ENCODE results near the gene GTPBP6.
A peak's percentile ranks its signal among the peaks of the same experiment; 100 is the strongest.

GTPBP6 gene

GRCh38 chrX:318739-319578, at the start of gene GTPBP6:
TSS of gene GTPBP6 (minus strand) at chrX:318796. CDS start at chrX:318787, 9 bp downstream.
- H3K27me3 Mint-ChIP-seq, result no peaks in the 10 kb centered on the region
- no peaks in the 10 kb centered on the region for H3K9me3 Mint-ChIP-seq
- H3K4me1 Mint-ChIP-seq, result peaks cover 24% of the 10 kb centered on the region
- no peaks in the 10 kb centered on the region for H3K36me3 Mint-ChIP-seq
- H3K27ac Mint-ChIP-seq, result peak within 1 kb of the TSS; percentile 92
- peak within 1 kb of the TSS; percentile 87 for H3K4me3 Mint-ChIP-seq

GRCh38 chrX:367866-368265, 49.3 kb upstream of the GTPBP6 start:
- H3K27me3 Mint-ChIP-seq, result peaks cover 11% of the 10 kb centered on the region

DNA sequence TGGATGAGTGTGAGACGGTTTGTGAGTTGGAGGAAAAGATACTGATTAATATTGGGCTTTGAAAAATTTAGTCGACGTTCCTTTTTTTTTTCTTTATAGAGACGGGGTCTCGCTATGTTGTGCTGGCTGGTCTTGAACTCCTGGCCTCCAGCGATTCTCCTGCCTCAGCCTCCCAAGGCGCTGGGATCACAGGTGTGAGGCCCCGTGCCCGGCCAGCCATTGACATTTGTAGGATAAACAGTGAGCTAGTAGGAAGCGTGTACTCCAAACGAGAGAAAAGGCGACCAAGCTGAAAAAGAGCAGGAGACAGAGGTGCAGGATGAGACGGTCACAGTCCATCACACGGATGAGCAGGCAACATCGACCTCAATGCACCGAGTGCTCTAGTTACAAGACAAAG, 48.8 kb upstream of the GTPBP6 start:
- Mint-ChIP-seq H3K4me1 (peaks cover 20% of the 10 kb centered on the region), H3K27me3 (peaks cover 9% of the 10 kb centered on the region), H3K36me3 (peaks cover 4% of the 10 kb centered on the region), H3K27ac (no peak overlapping the region), H3K9me3 (no peaks in the 10 kb centered on the region), H3K4me3 (no peak overlapping the region)

More at GRCh38 chrX:367866-368265, 49.3 kb upstream of the GTPBP6 start:
- Mint-ChIP-seq H3K27ac (no peak overlapping the region), H3K4me1 (peaks cover 22% of the 10 kb centered on the region), H3K4me3 (no peak overlapping the region), H3K36me3 (peaks cover 3% of the 10 kb centered on the region), H3K9me3 (no peaks in the 10 kb centered on the region)

DNA sequence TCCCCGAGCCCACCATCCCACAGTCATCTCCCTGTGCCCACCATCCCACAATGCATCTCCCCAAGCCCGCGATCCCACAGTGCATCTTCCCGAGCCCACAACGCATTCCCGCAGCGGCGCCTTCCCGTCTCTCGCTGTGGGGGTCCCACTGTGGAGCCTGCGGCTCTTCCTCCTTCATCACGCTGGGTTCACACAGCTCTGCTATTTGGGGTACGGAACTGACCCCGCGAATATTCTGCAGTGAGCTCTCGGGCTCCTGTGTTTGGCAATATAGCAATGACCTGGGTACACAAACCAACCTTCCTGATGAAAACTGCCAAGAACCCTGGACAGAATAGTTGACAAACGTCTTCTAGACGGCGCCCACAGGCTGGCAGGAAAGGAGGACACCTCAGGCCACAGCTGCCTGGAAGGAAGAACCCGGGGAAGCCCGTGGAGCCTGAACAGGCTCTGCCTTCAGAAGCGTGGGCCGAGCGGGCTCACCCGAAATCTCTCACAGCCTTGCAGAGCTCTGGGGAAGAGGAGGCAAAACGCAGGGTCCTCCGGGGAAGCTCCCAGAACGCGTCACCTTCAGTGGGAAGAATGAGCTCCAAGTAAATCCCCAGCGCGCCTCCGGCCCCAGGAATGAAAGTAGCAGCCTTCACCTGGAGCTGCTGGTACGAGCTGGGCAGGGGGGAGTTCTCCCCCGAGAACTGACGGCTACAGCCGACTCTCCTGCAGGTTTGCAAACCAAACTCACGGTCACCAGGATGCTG, 45.2 kb upstream of the GTPBP6 start:
- no peak overlapping the region for H3K27ac Mint-ChIP-seq
- peaks cover 8% of the 10 kb centered on the region for H3K4me1 Mint-ChIP-seq
- H3K9me3 Mint-ChIP-seq, result no peaks in the 10 kb centered on the region
- H3K36me3 Mint-ChIP-seq, result peaks cover 15% of the 10 kb centered on the region
- no peak overlapping the region for H3K4me3 Mint-ChIP-seq
- no peaks in the 10 kb centered on the region for H3K27me3 Mint-ChIP-seq

DNA sequence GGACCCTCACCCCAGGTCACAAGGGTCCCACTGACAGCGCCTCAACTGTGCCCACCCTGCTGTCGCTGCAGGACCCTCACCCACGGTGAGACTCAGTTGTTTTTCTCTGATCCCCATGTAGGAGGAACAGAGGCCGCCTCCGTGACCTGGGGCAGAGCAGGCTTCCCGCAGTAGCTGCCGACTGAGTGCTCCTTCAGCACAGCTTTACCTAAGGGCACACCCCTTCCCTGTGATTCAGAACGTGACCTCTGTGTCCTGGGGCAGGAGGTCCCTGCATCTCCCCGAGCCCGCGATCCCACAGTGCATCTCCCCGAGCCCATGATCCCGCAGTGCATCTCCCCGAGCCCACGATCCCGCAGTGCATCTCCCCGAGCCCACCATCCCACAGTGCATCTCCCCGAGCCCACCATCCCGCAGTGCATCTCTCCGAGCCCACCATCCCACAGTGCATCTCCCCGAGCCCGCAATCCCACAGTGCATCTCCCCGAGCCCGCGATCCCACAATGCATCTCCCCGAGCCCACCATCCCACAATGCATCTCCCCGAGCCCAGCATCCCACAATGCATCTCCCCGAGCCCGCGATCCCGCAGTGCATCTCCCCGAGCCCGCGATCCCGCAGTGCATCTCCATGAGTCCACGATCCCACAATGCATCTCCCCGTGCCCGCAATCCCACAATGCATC, 44.5 kb upstream of the GTPBP6 start:
- no peaks in the 10 kb centered on the region for H3K27me3 Mint-ChIP-seq
- peaks cover 8% of the 10 kb centered on the region for H3K4me1 Mint-ChIP-seq
- H3K9me3 Mint-ChIP-seq, result no peaks in the 10 kb centered on the region
- H3K27ac Mint-ChIP-seq, result no peak overlapping the region
- peaks cover 17% of the 10 kb centered on the region for H3K36me3 Mint-ChIP-seq
- no peak overlapping the region for H3K4me3 Mint-ChIP-seq

GRCh38 chrX:362351-362750, 43.8 kb upstream of the GTPBP6 start:
- no peaks in the 10 kb centered on the region for H3K27me3 Mint-ChIP-seq
- H3K36me3 Mint-ChIP-seq, result peaks cover 21% of the 10 kb centered on the region
- H3K9me3 Mint-ChIP-seq, result peaks cover 4% of the 10 kb centered on the region
- no peak overlapping the region for H3K27ac Mint-ChIP-seq
- H3K4me3 Mint-ChIP-seq, result no peak overlapping the region
- H3K4me1 Mint-ChIP-seq, result peaks cover 9% of the 10 kb centered on the region

DNA sequence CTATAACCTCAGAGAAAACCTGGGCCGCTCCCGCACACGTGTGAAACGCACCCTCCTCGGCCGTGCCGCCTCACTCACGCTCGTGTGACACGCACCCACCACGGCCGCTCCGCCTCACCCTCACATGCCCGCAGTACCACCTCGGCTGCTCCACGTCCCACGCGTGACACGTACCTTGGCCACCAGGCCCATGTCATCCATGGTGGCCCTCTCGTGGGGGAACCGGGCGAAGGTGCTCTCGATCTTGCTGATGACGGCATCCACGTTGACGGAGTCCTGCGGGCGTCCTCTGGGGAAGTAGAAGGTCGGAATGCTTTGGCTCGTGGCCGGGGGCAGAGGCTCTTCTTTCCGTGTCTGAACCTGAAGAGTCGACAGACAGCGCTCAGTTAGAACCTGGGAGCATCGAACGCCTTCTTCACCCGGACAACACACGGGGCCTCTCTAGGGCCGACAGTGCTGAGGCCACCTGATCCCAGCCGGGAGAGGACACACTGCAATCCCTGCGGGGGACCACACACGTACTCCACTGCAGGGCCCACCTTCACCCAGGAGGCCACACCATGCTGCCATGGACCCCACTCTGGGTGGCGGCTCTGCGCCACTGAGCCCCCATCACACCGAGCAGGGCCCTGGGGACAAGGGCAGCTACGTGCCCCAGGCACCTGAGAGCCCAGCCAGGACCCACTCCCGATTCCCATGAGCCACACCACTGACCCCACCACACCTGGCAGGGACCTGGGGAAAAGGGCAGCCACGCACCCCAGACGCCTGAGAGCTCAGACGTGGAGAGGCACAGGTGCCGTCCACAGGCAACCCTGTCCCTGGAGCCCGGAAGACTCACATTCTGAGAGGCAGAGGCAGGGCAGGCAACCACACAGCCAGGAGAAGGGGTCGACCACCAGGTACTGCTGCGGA, 42.9 kb upstream of the GTPBP6 start:
- H3K27ac Mint-ChIP-seq, result peak overlapping the region; percentile 23
- no peak overlapping the region for H3K4me3 Mint-ChIP-seq
- peaks cover 27% of the 10 kb centered on the region for H3K36me3 Mint-ChIP-seq
- no peaks in the 10 kb centered on the region for H3K27me3 Mint-ChIP-seq
- H3K9me3 Mint-ChIP-seq, result peaks cover 4% of the 10 kb centered on the region
- peaks cover 15% of the 10 kb centered on the region for H3K4me1 Mint-ChIP-seq

DNA sequence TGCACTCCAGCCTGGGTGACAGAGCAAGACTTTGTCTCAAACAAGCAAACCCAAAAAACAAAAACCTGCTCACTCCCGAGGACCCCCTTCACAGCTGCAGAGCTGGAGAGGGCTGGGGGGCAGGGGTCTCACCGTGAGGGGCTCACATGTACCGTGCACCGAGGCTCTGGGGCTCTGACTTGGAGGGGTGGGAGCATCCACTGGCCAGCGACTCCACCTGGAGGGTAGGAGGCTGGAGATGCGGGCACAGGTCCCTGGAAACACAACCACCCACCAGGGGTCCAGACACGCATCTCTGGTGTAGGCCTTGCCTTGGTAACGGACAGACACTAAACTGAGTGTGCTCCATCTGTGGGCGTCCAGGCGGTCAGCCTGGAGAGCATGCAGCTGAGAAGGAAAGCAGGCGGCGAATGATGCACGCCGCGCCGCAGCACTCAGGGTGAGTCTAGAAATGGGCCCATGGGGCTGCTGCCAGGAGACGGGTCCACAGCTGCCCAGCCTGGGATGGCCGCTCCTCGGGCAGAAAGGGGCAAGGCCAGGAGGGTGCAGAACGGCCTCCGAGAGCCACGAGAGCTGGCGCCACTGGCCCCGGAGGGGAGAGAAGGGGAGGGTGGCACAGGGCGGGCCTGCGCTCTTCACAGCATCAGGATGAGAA, 42.0 kb upstream of the GTPBP6 start:
- H3K27ac Mint-ChIP-seq, result no peak overlapping the region
- peaks cover 27% of the 10 kb centered on the region for H3K36me3 Mint-ChIP-seq
- H3K4me1 Mint-ChIP-seq, result peaks cover 21% of the 10 kb centered on the region
- no peaks in the 10 kb centered on the region for H3K27me3 Mint-ChIP-seq
- peaks cover 4% of the 10 kb centered on the region for H3K9me3 Mint-ChIP-seq
- no peak overlapping the region for H3K4me3 Mint-ChIP-seq

GRCh38 chrX:358651-359143, 40.1 kb upstream of the GTPBP6 start:
- H3K36me3 Mint-ChIP-seq, result peaks cover 30% of the 10 kb centered on the region
- no peaks in the 10 kb centered on the region for H3K27me3 Mint-ChIP-seq
- peak overlapping the region; percentile 86 for H3K27ac Mint-ChIP-seq
- no peak overlapping the region for H3K4me3 Mint-ChIP-seq
- peaks cover 23% of the 10 kb centered on the region for H3K4me1 Mint-ChIP-seq
- peaks cover 4% of the 10 kb centered on the region for H3K9me3 Mint-ChIP-seq

DNA sequence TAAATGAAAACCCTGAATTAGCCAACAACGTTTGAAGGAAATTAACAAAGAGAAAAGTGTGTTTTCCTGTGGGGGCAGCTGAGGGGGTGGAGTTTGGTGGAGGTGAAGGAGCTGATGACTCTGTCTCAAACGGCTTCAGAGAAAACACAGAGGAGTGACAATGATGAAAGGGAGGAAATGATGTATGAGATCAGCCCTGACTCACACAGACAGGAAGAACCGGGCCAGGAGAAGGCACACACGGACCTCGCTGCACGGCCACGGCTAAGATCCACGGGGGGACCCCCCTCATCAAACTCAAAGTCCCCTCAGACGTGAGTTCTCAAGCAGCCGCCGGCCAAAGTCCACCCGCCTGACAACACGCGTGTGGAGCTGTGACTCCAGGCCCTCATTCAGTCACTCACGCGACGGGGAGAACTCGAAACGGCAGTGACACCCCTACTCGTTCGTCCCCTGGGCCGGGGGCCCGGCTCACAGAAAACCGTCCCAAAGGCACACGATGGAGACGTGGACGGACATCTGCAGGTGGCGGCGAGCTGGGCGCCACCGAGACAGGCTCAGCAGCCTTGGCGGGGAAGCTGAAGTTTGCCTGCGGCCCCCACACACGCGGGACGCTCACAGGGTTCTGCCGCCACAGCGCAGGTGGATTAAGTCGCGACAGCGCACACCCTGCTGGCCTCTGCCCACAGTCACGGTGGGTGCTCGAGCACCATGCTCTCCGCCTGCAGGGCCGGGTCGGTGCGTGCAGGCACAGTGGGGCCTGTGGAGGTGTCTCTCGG, 39.3 kb upstream of the GTPBP6 start:
- peak overlapping the region; percentile 76 for H3K27ac Mint-ChIP-seq
- H3K4me1 Mint-ChIP-seq, result peaks cover 23% of the 10 kb centered on the region
- peaks cover 29% of the 10 kb centered on the region for H3K36me3 Mint-ChIP-seq
- peak overlapping the region; percentile 40 for H3K4me3 Mint-ChIP-seq
- no peaks in the 10 kb centered on the region for H3K27me3 Mint-ChIP-seq
- H3K9me3 Mint-ChIP-seq, result peaks cover 4% of the 10 kb centered on the region

- peaks cover 4% of the 10 kb centered on the region for H3K9me3 Mint-ChIP-seq
- peaks cover 27% of the 10 kb centered on the region for H3K36me3 Mint-ChIP-seq
- H3K4me1 Mint-ChIP-seq, result peaks cover 23% of the 10 kb centered on the region
- H3K4me3 Mint-ChIP-seq, result peak overlapping the region; percentile 40
- no peaks in the 10 kb centered on the region for H3K27me3 Mint-ChIP-seq
- peak overlapping the region; percentile 76 for H3K27ac Mint-ChIP-seq
Observed at GRCh38 chrX:357035-357692, 38.6 kb upstream of the GTPBP6 start.

DNA sequence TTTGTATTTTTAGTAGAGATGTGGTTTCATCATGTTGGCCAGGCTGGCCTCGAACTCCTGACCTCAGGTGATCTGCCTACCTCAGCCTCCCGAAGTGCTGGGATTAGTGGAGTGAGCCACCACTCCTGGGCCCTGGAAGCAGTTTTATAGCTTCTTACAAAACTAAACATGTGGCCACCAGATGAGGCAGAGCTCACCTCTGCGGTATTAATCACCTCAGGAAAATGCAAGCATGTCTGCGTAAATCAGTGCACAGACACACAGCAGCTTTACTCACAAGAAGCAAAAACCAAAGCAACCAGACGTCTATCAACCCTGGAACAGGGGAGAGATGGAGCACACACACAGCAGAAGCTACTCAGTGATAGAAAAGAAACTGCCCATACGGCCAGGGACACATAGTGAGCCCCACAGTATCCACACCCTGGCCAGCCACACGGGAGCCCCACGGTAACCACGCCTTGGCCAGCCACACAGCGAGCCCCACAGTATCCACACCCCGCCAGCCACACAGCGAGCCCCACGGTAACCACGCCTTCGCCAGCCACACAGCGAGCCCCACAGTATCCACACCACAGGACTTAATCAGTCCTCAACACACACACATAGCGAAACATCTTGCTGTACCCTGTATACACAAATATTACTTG, 37.9 kb upstream of the GTPBP6 start:
- H3K27me3 Mint-ChIP-seq, result no peaks in the 10 kb centered on the region
- H3K9me3 Mint-ChIP-seq, result peaks cover 4% of the 10 kb centered on the region
- peaks cover 26% of the 10 kb centered on the region for H3K36me3 Mint-ChIP-seq
- peak overlapping the region; percentile 30 for H3K4me3 Mint-ChIP-seq
- H3K27ac Mint-ChIP-seq, result peak overlapping the region; percentile 76
- H3K4me1 Mint-ChIP-seq, result peaks cover 23% of the 10 kb centered on the region

Data from activated naive CD4-positive, alpha-beta T cell treated with anti-CD3 and anti-CD28 coated beads, Interleukin-2, amount 50 U/mL, for 24 hours (primary cell).